Esophagus (tissue), 2 donors: ENCODE measurements around the gene LSM6. TPM values are rescaled to one million over a fixed set of nuclear protein-coding genes. Genes with fewer than 3 reads are reported as not detected.

ENCODE experiments used
- H3K27ac ChIP-seq, 2 donors: one replicate each; pipeline ENCODE4 v1.5.1; 2013; ENCODE audit warnings: low read depth in 2 of 2, mild to moderate bottlenecking in 2 of 2, inconsistent platforms in 1 of 2, low read length in 1 of 2, moderate library complexity in 1 of 2
- H3K27me3 ChIP-seq, 2 donors: one replicate each; pipeline ENCODE4 v1.6.1; 2013; ENCODE audit warnings: low read length in 2 of 2, control low read depth in 1 of 2, mild to moderate bottlenecking in 1 of 2; ENCODE audit not compliant: insufficient read depth in 2 of 2, control insufficient read depth in 1 of 2
- H3K36me3 ChIP-seq, 2 donors: one replicate each; pipeline ENCODE4 v1.6.1; 2013; ENCODE audit warnings: low read length in 1 of 2; ENCODE audit not compliant: control insufficient read depth in 2 of 2, insufficient read depth in 2 of 2
- H3K4me1 ChIP-seq, 2 donors: one replicate each; pipeline ENCODE4 v1.6.1; 2013; ENCODE audit warnings: low read length in 1 of 2; ENCODE audit not compliant: control insufficient read depth in 2 of 2, insufficient read depth in 2 of 2
- H3K4me3 ChIP-seq, 2 donors: one replicate each; pipeline ENCODE4 v1.5.1; 2013; ENCODE audit warnings: low read length in 2 of 2, mild to moderate bottlenecking in 2 of 2, low read depth in 1 of 2, moderate library complexity in 1 of 2
- H3K9me3 ChIP-seq, 2 donors: one replicate each; pipeline ENCODE4 v1.6.1; 2013; ENCODE audit warnings: mild to moderate bottlenecking in 2 of 2, low read depth in 1 of 2, low read length in 1 of 2, moderate library complexity in 1 of 2; ENCODE audit not compliant: control insufficient read depth in 2 of 2, insufficient read depth in 1 of 2
- WGBS, 2 donors: extraction: QIAGEN DNeasy Blood & Tissue Kit; methylation state at CpG; one replicate each; pipeline ENCODE4 v1.1.7; 2013; 5-methylcytosine and 5-hydroxymethylcytosine counted together
- polyA plus RNA-seq, 2 donors: library from polyadenylated mRNA; stranded (reverse); fragments of 200-250 nt; gene quantifications; one replicate each; pipeline ENCODE4 v1.2.3, GENCODE V29; 2013
- donor health status: healthy with polysubstance abuse.
- donor health status: Bipolar disorder and iron deficiency.

LSM6 gene
- polyA plus RNA-seq, 2 donors = 11.6 to 35.4 TPM

GRCh38 chr4:146236216-146236615 is 60.7 kb downstream of the LSM6 start:
- Histone ChIP-seq H3K27ac (no peak overlapping the region), H3K4me1 (no peaks in the 10 kb centered on the region), H3K9me3 (no peaks in the 10 kb centered on the region), H3K4me3 (no peak overlapping the region), H3K27me3 (no peaks in the 10 kb centered on the region), H3K36me3 (no peaks in the 10 kb centered on the region)
- WGBS, 2 donors = 67 to 74% methylated on average over 5 of the region's 5 CpGs

- no peak overlapping the region for H3K4me3 ChIP-seq
- H3K4me1 ChIP-seq = no peaks in the 10 kb centered on the region
- no peaks in the 10 kb centered on the region for H3K36me3 ChIP-seq
- no peaks in the 10 kb centered on the region for H3K9me3 ChIP-seq
- WGBS, 2 donors = 84 to 87% methylated on average over 6 of the region's 6 CpGs
- H3K27ac ChIP-seq = no peak overlapping the region
- no peaks in the 10 kb centered on the region for H3K27me3 ChIP-seq
Observed at GRCh38 chr4:146237092-146237491, 61.6 kb downstream of the LSM6 start.

- Histone ChIP-seq H3K36me3 (no peaks in the 10 kb centered on the region), H3K4me3 (no peak overlapping the region), H3K27ac (no peak overlapping the region), H3K4me1 (no peaks in the 10 kb centered on the region), H3K9me3 (no peaks in the 10 kb centered on the region), H3K27me3 (no peaks in the 10 kb centered on the region)
- WGBS, 2 donors = 84 to 91% methylated on average over 3 of the region's 3 CpGs
Observed at GRCh38 chr4:146238107-146238506, 62.6 kb downstream of the LSM6 start.

Other genes with a start within 250 kb of the LSM6 start
- 1 to 10 TPM; 1.6 to 2.0 TPM for gene ZNF827, start 236.9 kb upstream of the LSM6 start, polyA plus RNA-seq
- under 1 TPM; 0.16 to 0.20 TPM for gene REELD1, start 38.8 kb downstream of the LSM6 start, polyA plus RNA-seq